Smooth muscle cell (in vitro differentiated cells): ENCODE results near the gene DNAH2. TPM values are rescaled to one million over a fixed set of nuclear protein-coding genes. Genes with fewer than 3 reads are reported as not detected.

Experiments
- DNase-seq: peaks from one replicate; lab custom pipeline; 2025; ENCODE audit not compliant: unreplicated experiment; lab: John Stamatoyannopoulos, UW
- H2AFZ ChIP-seq: fragments of 200-600 bp; sonication (generic); 2 replicates; pipeline ENCODE4 v1.6.0; 2016; ENCODE audit warnings: antibody characterized with exemption, low read depth, mild to moderate bottlenecking
- H3F3A ChIP-seq: fragments of 200-600 bp; sonication (generic); 2 replicates; pipeline ENCODE4 v1.6.0; 2017; ENCODE audit warnings: antibody characterized with exemption, low read depth
- H3K27ac ChIP-seq: fragments of 200-600 bp; sonication (generic); 2 replicates; pipeline ENCODE4 v1.5.1; 2016; ENCODE audit warnings: low read depth, mild to moderate bottlenecking
- H3K27me3 ChIP-seq: fragments of 200-600 bp; sonication (generic); 2 replicates; pipeline ENCODE4 v1.6.1; 2016; ENCODE audit warnings: low read depth, mild to moderate bottlenecking
- H3K36me3 ChIP-seq: fragments of 200-600 bp; sonication (generic); 2 replicates; pipeline ENCODE4 v1.5.1; 2016; ENCODE audit warnings: low read depth
- H3K4me1 ChIP-seq: fragments of 200-600 bp; sonication (generic); 2 replicates; pipeline ENCODE4 v1.5.1; 2016; ENCODE audit warnings: low read depth
- H3K4me2 ChIP-seq: fragments of 200-600 bp; sonication (generic); 2 replicates; pipeline ENCODE4 v1.6.0; 2016; ENCODE audit warnings: mild to moderate bottlenecking
- H3K4me3 ChIP-seq: fragments of 200-600 bp; sonication (generic); 2 replicates; pipeline ENCODE4 v1.5.1; 2016; ENCODE audit warnings: mild to moderate bottlenecking
- H3K79me2 ChIP-seq: fragments of 200-600 bp; sonication (generic); 2 replicates; pipeline ENCODE4 v1.6.0; 2016; ENCODE audit warnings: low read depth, mild to moderate bottlenecking
- H3K9ac ChIP-seq: fragments of 200-600 bp; sonication (generic); 2 replicates; pipeline ENCODE4 v1.6.0; 2016; ENCODE audit warnings: low read depth
- H3K9me3 ChIP-seq: fragments of 200-600 bp; sonication (generic); replicated peaks from 2 replicates; pipeline ENCODE4 v1.5.1; 2016; ENCODE audit warnings: low read depth
- H4K20me1 ChIP-seq: fragments of 200-600 bp; sonication (generic); 2 replicates; pipeline ENCODE4 v1.6.0; 2016; ENCODE audit warnings: low read depth
- WGBS: methylation state at CpG from one replicate; pipeline ENCODE4 v1.1.7; 2016; ENCODE audit warnings: low lambda C conversion rate; 5-methylcytosine and 5-hydroxymethylcytosine counted together
- polyA plus RNA-seq: library from polyadenylated mRNA; unstranded; fragments of >200 nt; fragmentation: Nextera tagmentation; extraction: Ambion mirVana; gene quantifications from 2 replicates; pipeline ENCODE4 v1.2.1, GENCODE V29; 2016
- total RNA-seq: library from RNA; depleted of rRNA; stranded (reverse); fragments of >200 nt; gene quantifications from 2 replicates; pipeline ENCODE4 v1.2.3, GENCODE V29; 2014
- TF ChIP-seq, protein P1 (sequence below): fragments of 200-600 bp; sonication (generic); IDR thresholded peaks from 2 replicates; pipeline ENCODE4 v1.5.1; 2017; ENCODE audit warnings: borderline replicate concordance, mild to moderate bottlenecking, antibody characterized with exemption; ENCODE audit not compliant: insufficient read depth, poor library complexity, severe bottlenecking

DNAH2 gene
- total and polyA plus RNA-seq, 2 experiments from 2014 or later: not detected

DNA sequence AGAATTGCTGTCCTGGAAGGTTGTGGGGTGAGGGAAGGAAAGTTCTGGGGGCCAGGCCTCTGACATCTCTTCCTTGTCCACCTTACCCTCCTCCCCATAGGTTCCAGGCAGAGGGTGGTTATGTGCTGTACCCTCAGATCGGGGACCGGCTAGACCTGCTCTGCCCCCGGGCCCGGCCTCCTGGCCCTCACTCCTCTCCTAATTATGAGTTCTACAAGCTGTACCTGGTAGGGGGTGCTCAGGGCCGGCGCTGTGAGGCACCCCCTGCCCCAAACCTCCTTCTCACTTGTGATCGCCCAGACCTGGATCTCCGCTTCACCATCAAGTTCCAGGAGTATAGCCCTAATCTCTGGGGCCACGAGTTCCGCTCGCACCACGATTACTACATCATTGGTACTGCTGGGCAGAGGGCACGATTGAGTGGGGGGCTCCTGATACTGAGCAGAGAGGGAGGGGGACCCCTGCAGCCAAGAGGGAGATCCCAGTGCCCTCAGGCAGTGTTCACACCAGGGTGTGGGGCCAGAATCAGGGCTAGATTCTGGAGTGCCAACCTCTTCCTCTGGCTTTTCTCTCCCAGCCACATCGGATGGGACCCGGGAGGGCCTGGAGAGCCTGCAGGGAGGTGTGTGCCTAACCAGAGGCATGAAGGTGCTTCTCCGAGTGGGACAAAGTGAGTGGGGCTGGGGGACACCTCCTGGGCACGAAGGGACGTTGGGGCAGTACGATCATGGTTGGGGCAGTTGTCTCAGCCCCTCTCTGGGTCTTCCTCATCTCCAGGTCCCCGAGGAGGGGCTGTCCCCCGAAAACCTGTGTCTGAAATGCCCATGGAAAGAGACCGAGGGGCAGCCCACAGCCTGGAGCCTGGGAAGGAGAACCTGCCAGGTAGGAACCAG is 9.4 kb upstream of the DNAH2 start:
- TF ChIP-seq, protein P1, sequence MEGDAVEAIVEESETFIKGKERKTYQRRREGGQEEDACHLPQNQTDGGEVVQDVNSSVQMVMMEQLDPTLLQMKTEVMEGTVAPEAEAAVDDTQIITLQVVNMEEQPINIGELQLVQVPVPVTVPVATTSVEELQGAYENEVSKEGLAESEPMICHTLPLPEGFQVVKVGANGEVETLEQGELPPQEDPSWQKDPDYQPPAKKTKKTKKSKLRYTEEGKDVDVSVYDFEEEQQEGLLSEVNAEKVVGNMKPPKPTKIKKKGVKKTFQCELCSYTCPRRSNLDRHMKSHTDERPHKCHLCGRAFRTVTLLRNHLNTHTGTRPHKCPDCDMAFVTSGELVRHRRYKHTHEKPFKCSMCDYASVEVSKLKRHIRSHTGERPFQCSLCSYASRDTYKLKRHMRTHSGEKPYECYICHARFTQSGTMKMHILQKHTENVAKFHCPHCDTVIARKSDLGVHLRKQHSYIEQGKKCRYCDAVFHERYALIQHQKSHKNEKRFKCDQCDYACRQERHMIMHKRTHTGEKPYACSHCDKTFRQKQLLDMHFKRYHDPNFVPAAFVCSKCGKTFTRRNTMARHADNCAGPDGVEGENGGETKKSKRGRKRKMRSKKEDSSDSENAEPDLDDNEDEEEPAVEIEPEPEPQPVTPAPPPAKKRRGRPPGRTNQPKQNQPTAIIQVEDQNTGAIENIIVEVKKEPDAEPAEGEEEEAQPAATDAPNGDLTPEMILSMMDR: no peak
- Histone ChIP-seq H3K36me3 (no peaks in the 10 kb centered on the region), H3K4me1 (peaks cover 27% of the 10 kb centered on the region), H2AFZ (no peak overlapping the region), H4K20me1 (no peaks in the 10 kb centered on the region), H3K4me3 (no peak overlapping the region), H3K79me2 (no peaks in the 10 kb centered on the region), H3K9me3 (no peaks in the 10 kb centered on the region), H3F3A (peaks cover 3% of the 10 kb centered on the region), H3K9ac (no peak overlapping the region), H3K4me2 (no peak overlapping the region), H3K27me3 (peaks cover 17% of the 10 kb centered on the region), H3K27ac (no peak overlapping the region)
- 92% methylated on average over 22 of the region's 22 CpGs for WGBS
- no peak for DNase-seq

DNA sequence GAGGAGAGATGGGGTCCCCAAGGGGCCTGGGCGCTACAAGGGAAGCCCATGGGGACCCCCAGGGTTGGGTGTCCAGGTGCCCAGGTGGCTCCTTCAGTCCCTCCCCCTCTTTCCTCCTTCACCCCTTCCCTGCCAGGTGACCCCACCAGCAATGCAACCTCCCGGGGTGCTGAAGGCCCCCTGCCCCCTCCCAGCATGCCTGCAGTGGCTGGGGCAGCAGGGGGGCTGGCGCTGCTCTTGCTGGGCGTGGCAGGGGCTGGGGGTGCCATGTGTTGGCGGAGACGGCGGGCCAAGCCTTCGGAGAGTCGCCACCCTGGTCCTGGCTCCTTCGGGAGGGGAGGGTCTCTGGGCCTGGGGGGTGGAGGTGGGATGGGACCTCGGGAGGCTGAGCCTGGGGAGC is 8.5 kb upstream of the DNAH2 start:
- no peak overlapping the region for H3K27ac ChIP-seq
- H3K36me3 ChIP-seq: no peaks in the 10 kb centered on the region
- H3F3A ChIP-seq: peaks cover 3% of the 10 kb centered on the region
- no peaks in the 10 kb centered on the region for H4K20me1 ChIP-seq
- peaks cover 20% of the 10 kb centered on the region for H3K27me3 ChIP-seq
- no peak overlapping the region for H3K4me3 ChIP-seq
- no peak overlapping the region for H3K4me2 ChIP-seq
- TF ChIP-seq, protein P1: no peak
- no peak for DNase-seq
- no CpG with 5 or more reads among the region's 11 CpGs for WGBS
- peaks cover 20% of the 10 kb centered on the region for H3K4me1 ChIP-seq
- no peaks in the 10 kb centered on the region for H3K9me3 ChIP-seq
- no peak overlapping the region for H3K9ac ChIP-seq
- H3K79me2 ChIP-seq: no peaks in the 10 kb centered on the region
- H2AFZ ChIP-seq: no peak overlapping the region

DNA sequence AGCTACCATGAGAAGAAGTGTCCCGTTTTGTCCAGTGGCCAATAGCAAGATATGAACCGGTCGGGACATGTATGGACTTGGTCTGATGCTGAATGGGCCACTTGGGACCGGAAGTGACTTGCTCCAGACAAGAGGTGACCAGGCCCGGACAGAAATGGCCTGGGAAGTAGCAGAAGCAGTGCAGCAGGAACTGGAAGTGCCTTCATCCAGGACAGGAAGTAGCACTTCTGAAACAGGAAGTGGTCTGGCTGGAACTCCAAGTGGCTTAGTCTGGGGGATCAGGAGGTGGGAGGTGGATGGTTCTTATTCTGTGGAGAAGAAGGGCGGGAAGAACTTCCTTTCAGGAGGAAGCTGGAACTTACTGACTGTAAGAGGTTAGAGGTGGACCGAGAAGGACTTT is 7.2 kb upstream of the DNAH2 start:
- H3K4me3 ChIP-seq: no peak overlapping the region
- no peaks in the 10 kb centered on the region for H3K79me2 ChIP-seq
- no peak overlapping the region for H3K4me2 ChIP-seq
- WGBS: 85% methylated on average over 7 of the region's 7 CpGs
- peaks cover 20% of the 10 kb centered on the region for H3K27me3 ChIP-seq
- no peaks in the 10 kb centered on the region for H4K20me1 ChIP-seq
- no peak overlapping the region for H3K27ac ChIP-seq
- H3F3A ChIP-seq: peaks cover 3% of the 10 kb centered on the region
- no peak overlapping the region for H2AFZ ChIP-seq
- H3K36me3 ChIP-seq: no peaks in the 10 kb centered on the region
- peaks cover 14% of the 10 kb centered on the region for H3K4me1 ChIP-seq
- no peaks in the 10 kb centered on the region for H3K9me3 ChIP-seq
- TF ChIP-seq, protein P1: no peak
- DNase-seq: no peak
- no peak overlapping the region for H3K9ac ChIP-seq
